Middle frontal gyrus (tissue), 1 donor: ENCODE data around the gene HOXB4.

ENCODE experiments used
- DNase-seq: peaks from one replicate; pipeline ENCODE4 v3.0.0-alpha.2; 2015; ENCODE audit warnings: low spot score; ENCODE audit errors: extremely low spot score

Gene HOXB4

GRCh38 chr17:48532261-48532660 lies 45.9 kb downstream of the HOXB4 start:
- DNase-seq, result no peak

- no peak for DNase-seq
Measured at GRCh38 chr17:48530887-48531272, 47.3 kb downstream of the HOXB4 start, which contains the start of gene HOXB1. HOXB1 (minus strand) TSS chr17:48531011; CDS start chr17:48530904, 107 bp downstream.

- no peak for DNase-seq
Measured at GRCh38 chr17:48530208-48530886, 47.8 kb downstream of the HOXB4 start.

GRCh38 chr17:48529683-48530009 lies 48.5 kb downstream of the HOXB4 start:
- DNase-seq, result no peak

GRCh38 chr17:48528936-48529682 lies 49.0 kb downstream of the HOXB4 start:
- DNase-seq, result no peak

- no peak for DNase-seq
Measured at GRCh38 chr17:48528153-48528935, 49.8 kb downstream of the HOXB4 start.

- no peak for DNase-seq
Measured at GRCh38 chr17:48527547-48527932, 50.6 kb downstream of the HOXB4 start.

GRCh38 chr17:48526608-48527546 lies 51.3 kb downstream of the HOXB4 start:
- DNase-seq, result no peak
